Measurements from ENCODE around the gene CCM2.

DNA sequence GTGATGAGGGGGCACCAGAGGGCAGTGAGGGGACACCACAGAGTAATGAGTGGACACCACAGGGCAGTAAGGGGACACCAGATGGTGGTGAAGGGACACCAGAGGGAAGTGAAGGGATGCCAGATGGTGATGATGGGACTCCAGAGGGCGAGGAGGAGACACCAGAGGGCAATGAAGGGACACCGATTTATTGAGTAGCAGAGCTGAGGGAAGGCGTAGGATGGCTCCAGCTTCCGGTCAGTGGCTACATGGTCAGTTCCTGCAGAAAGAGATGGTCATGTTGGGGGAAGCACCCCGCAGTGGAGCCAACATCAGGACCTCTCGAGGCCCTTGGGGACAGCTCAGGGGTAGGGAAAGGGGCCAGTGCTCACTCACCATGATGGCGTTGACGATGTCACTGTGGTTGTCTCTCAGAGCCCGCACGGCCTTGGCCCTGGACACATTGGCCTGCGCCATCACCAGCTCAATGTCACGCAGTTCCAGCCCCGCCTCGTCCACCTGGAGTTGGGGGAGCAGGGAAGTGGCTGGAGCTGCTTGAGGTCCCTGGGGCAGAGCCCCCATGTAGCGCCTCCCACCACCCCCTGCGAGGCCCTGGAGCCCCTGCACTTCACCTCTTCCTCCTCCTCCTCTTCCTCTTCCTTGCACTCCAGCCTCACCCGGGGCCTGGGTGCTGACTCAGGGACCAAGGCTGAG is 80.4 kb downstream of the CCM2 start:
- TF ChIP-seq, protein P1, sequence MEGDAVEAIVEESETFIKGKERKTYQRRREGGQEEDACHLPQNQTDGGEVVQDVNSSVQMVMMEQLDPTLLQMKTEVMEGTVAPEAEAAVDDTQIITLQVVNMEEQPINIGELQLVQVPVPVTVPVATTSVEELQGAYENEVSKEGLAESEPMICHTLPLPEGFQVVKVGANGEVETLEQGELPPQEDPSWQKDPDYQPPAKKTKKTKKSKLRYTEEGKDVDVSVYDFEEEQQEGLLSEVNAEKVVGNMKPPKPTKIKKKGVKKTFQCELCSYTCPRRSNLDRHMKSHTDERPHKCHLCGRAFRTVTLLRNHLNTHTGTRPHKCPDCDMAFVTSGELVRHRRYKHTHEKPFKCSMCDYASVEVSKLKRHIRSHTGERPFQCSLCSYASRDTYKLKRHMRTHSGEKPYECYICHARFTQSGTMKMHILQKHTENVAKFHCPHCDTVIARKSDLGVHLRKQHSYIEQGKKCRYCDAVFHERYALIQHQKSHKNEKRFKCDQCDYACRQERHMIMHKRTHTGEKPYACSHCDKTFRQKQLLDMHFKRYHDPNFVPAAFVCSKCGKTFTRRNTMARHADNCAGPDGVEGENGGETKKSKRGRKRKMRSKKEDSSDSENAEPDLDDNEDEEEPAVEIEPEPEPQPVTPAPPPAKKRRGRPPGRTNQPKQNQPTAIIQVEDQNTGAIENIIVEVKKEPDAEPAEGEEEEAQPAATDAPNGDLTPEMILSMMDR (IDR thresholded peaks at IDR 0.05; ENCODE audit: poor library complexity, severe bottlenecking): no peak
- TF ChIP-seq EZH2 (IDR thresholded peaks at IDR 0.05; ENCODE audit: borderline replicate concordance, insufficient read depth, low read length, poor library complexity, severe bottlenecking): no peak
